Fibroblast of the aortic adventitia (primary cell): ENCODE results near the gene SEPTIN5. TPM values are rescaled to one million over a fixed set of nuclear protein-coding genes. Genes with fewer than 3 reads are reported as not detected.
"Not testable (repeated sequence)": the region's sequence is repeated elsewhere in the genome, so short reads cannot be mapped to it uniquely, and the experiment has no call there.

Experiments used
- DNase-seq: peaks from one replicate; pipeline ENCODE4 v3.0.0-alpha.2; 2010; ENCODE audit warnings: low read depth
- H3K4me3 ChIP-seq: 2 replicates; pipeline ENCODE4 v1.5.1; 2011; ENCODE audit warnings: low read depth, mild to moderate bottlenecking, control low read depth, low read length, moderate library complexity
- CTCF ChIP-seq: IDR thresholded peaks from 2 replicates; pipeline ENCODE4 v1.5.1; 2011; ENCODE audit warnings: mild to moderate bottlenecking, low read length, control low read depth, inconsistent platforms; ENCODE audit not compliant: insufficient read depth
- total RNA-seq: library from RNA; depleted of rRNA; stranded (reverse); fragments of >200 nt; gene quantifications from 2 replicates; pipeline ENCODE4 v1.2.3, GENCODE V29; 2012; ENCODE audit warnings: low replicate concordance

SEPTIN5 gene
- total RNA-seq, 1 donor = 18.4 TPM

- no peak for TF ChIP-seq CTCF
- H3K4me3 ChIP-seq = no peak overlapping the region
- no peak for DNase-seq
These were observed 8.6 kb downstream of the SEPTIN5 start for GRCh38 chr22:19722982-19723231.

GRCh38 chr22:19723232-19723982 lies 9.1 kb downstream of the SEPTIN5 start, which contains the start of gene GP1BB:
Gene GP1BB (plus strand): TSS chr22:19723539. CDS start chr22:19723570, 31 bp downstream.
- no peak for DNase-seq
- no peak for TF ChIP-seq CTCF

GRCh38 chr22:19723983-19724827 lies 9.9 kb downstream of the SEPTIN5 start:
- TF ChIP-seq CTCF = no peak
- no peak for DNase-seq

More at GRCh38 chr22:19723232-19723982, 9.1 kb downstream of the SEPTIN5 start, which contains the start of gene GP1BB:
- H3K4me3 ChIP-seq = no peak within 1 kb of the TSS

GRCh38 chr22:19724927-19725661 lies 10.8 kb downstream of the SEPTIN5 start:
- H3K4me3 ChIP-seq = no peak overlapping the region
- DNase-seq = no peak
- TF ChIP-seq CTCF = no peak

More at GRCh38 chr22:19723983-19724827, 9.9 kb downstream of the SEPTIN5 start:
- H3K4me3 ChIP-seq = no peak overlapping the region

- H3K4me3 ChIP-seq, DNase-seq: not testable (repeated sequence)
These were observed 11.9 kb downstream of the SEPTIN5 start for GRCh38 chr22:19726064-19726788.

- TF ChIP-seq CTCF = no peak
- H3K4me3 ChIP-seq = no peak overlapping the region
- no peak for DNase-seq
These were observed 13.2 kb downstream of the SEPTIN5 start for GRCh38 chr22:19727310-19728150.
